Measurements from ENCODE around the gene ARHGAP18. TPM values are rescaled to one million over a fixed set of nuclear protein-coding genes. Genes with fewer than 3 reads are reported as not detected.

The ARHGAP18 gene
- total RNA-seq, 1 donor from 2014 or later: 7.9 TPM

DNA sequence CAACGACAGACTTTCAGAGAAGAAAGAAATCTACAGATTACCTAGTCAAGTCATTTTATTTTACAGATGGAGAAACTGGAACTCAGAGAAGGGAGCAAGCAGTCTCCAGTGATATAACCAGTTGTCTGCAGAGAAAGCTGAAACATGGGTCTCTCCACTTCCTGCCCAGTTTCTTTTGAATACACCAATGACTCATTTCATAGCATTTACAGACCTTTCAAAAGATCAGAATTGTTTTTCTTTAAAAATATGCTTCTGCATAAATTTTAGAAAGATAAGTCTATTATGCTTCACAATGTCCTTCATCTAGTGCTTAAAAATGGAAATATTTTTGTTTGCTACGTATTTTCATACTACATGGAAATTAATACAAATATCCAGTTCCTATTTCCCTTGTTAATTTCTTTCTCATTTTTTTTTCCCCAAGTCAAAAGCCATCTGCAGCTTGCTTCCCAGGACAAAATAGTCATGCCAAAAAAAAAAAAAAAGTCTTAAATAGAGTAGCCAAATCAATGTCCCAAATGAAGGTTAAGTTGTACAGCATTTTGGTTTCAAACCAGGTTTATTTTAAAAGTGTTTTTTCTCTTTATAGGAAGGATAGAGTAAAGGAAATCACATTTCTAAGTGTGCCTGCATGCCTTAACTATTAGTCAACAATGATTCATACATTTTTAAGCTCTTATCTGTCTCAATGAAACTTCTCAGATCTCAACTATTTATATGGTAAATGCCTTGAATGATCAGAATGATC is 36.9 kb downstream of the ARHGAP18 start:
- DNase-seq: no peak
- H3K4me3 Mint-ChIP-seq: peak overlapping the region; percentile 32

DNA sequence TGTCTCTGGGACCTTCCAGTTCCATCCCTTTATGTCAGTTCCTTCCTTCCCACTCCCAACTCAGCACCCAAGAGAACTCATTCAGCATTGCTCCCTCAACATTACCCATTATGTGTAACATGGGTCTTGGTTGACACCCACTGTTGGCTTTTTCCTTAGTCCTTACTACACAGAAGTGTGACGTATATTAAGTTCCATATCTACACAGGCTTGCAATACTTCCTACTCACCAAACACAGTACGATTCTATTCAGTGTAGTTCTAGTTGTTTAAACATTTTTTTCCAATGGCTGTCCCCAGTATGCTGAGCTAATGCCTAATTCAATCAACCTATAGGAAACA is 37.7 kb downstream of the ARHGAP18 start:
- ChIA-PET CTCF (interaction anchor here (0.8 to 2.9 kb wide), 3 partner anchors 57 to 74 kb away, joined by 3 to 12 read pairs (median 4); no protein-coding TSS in a partner anchor), POLR2A (interaction anchor here (0.6 to 2.2 kb wide), 4 partner anchors 10 to 37 kb away, joined by 3 to 10 read pairs (median 3); partner anchors contain the start of gene ARHGAP18)
- Mint-ChIP-seq H3K27ac (peak overlapping the region; percentile 85), H3K4me3 (peak overlapping the region; percentile 73), H3K4me1 (peaks cover 27% of the 10 kb centered on the region), H3K27me3 (no peaks in the 10 kb centered on the region), H3K36me3 (ENCODE audit: low read depth) (no peaks in the 10 kb centered on the region), H3K9me3 (no peaks in the 10 kb centered on the region)
- DNase-seq (no peak), ATAC-seq (ENCODE audit: low read depth) (peak; percentile 15)
- TF ChIP-seq, protein P1, sequence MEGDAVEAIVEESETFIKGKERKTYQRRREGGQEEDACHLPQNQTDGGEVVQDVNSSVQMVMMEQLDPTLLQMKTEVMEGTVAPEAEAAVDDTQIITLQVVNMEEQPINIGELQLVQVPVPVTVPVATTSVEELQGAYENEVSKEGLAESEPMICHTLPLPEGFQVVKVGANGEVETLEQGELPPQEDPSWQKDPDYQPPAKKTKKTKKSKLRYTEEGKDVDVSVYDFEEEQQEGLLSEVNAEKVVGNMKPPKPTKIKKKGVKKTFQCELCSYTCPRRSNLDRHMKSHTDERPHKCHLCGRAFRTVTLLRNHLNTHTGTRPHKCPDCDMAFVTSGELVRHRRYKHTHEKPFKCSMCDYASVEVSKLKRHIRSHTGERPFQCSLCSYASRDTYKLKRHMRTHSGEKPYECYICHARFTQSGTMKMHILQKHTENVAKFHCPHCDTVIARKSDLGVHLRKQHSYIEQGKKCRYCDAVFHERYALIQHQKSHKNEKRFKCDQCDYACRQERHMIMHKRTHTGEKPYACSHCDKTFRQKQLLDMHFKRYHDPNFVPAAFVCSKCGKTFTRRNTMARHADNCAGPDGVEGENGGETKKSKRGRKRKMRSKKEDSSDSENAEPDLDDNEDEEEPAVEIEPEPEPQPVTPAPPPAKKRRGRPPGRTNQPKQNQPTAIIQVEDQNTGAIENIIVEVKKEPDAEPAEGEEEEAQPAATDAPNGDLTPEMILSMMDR (IDR thresholded peaks at IDR 0.05): no peak
- intact Hi-C loops (cut with micrococcal nuclease): loop anchor here (1.0 to 5.0 kb wide), 6 partner anchors 12 to 349 kb away; no protein-coding TSS in a partner anchor

More for the DNA sequence above, 36.9 kb downstream of the ARHGAP18 start:
- TF ChIP-seq, protein P1 (IDR thresholded peaks at IDR 0.05): no peak
- H3K27ac Mint-ChIP-seq: peak overlapping the region; percentile 85
- ChIA-PET CTCF (interaction anchor here (0.8 to 2.9 kb wide), 4 partner anchors 9 to 75 kb away, joined by 3 to 12 read pairs (median 4); no protein-coding TSS in a partner anchor), POLR2A (interaction anchor here (0.7 to 2.2 kb wide), 4 partner anchors 9 to 347 kb away, joined by 3 to 11 read pairs (median 6); partner anchors contain the start of gene ARHGAP18)
- no peaks in the 10 kb centered on the region for H3K36me3 Mint-ChIP-seq (ENCODE audit: low read depth)
- no peaks in the 10 kb centered on the region for H3K27me3 Mint-ChIP-seq
- H3K9me3 Mint-ChIP-seq: no peaks in the 10 kb centered on the region
- peaks cover 27% of the 10 kb centered on the region for H3K4me1 Mint-ChIP-seq
- ATAC-seq (ENCODE audit: low read depth): no peak
- intact Hi-C loops (cut with micrococcal nuclease): loop anchor here (1.0 to 5.0 kb wide), 6 partner anchors 11 to 348 kb away; no protein-coding TSS in a partner anchor

DNA sequence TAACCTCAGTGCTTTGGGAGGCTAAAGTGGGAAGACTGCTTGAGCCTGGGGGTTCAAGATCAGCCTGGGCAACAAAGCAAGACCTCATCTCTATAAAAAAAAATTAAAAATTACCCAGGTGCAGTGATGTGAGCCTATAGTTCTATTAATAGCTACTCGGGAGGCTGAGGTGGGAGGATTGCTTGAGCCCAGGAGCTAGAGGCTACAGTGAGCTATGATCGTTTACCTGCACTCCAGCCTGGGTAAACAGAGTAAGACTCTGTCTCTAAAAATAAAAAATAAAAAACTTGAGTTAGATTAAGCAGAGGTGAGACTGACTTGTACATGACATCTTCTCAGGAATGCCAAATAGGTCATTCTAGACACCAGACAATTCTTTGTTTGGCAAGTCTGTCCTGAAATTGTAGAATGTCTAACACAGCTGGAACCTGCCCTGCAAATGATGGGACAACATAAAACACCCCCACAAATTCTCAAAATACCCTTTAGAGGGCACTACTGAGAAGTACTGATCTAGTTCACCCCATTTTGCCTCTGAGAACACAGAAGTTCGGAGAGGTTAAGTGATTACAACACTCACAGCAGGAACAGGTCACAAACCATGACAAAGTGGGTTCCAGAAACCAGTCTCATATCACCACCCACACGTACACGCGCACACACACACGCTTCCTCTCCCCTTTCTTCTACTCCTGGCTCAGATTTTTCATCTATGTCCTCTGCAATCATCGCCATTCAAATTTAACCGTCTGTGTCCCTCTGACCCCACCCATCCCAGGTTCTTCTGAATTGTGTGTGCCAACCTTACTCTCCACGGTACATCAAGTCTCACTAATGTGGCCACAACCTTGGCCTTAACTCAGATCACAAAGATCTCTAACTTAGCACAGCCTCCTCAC is 38.3 kb downstream of the ARHGAP18 start:
- H3K4me1 Mint-ChIP-seq: peaks cover 27% of the 10 kb centered on the region
- no peaks in the 10 kb centered on the region for H3K27me3 Mint-ChIP-seq
- ATAC-seq (ENCODE audit: low read depth) (peak; percentile 88), DNase-seq (no peak)
- peak overlapping the region; percentile 85 for H3K27ac Mint-ChIP-seq
- H3K9me3 Mint-ChIP-seq: no peaks in the 10 kb centered on the region
- H3K4me3 Mint-ChIP-seq: peak overlapping the region; percentile 73
- ChIA-PET POLR2A (interaction anchor here (0.6 to 2.2 kb wide), 2 partner anchors 12 to 31 kb away, joined by 3 to 10 read pairs; no protein-coding TSS in a partner anchor), CTCF (interaction anchor here (0.8 to 2.9 kb wide), 6 partner anchors 38 to 74 kb away, joined by 3 to 12 read pairs (median 4); partner anchors contain the start of gene ARHGAP18)
- TF ChIP-seq, protein P1 (IDR thresholded peaks at IDR 0.05): no peak
- intact Hi-C loops (cut with micrococcal nuclease): loop anchor here (1.0 to 5.0 kb wide), 8 partner anchors 13 to 350 kb away; partner anchors contain the start of gene ARHGAP18
- no peaks in the 10 kb centered on the region for H3K36me3 Mint-ChIP-seq (ENCODE audit: low read depth)

DNA sequence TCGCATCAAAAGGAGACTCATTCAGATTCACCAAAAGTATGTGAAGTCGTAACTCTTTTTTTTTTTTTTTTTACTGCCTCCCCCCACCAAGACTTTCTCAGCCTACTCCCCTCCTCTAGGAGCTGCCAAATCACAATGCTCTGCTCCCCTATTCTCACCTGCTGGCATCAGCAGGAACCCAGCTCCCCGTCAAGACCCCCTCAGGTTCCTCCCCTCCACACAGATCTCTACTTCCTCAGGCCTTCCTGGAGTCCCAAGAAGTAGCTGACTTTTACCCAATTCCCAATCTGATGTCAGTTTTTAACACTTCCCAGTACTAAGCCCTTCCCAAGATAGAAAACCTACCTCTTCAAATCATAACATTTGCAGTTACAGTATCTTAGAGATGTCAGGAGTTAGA is 39.3 kb downstream of the ARHGAP18 start:
- TF ChIP-seq, protein P1 (IDR thresholded peaks at IDR 0.05): no peak
- no peaks in the 10 kb centered on the region for H3K27me3 Mint-ChIP-seq
- ChIA-PET POLR2A (no interaction called here), CTCF (interaction anchor here (0.7 to 2.9 kb wide), 3 partner anchors 14 to 60 kb away, joined by 4 to 12 read pairs (median 5); partner anchors contain the start of gene ARHGAP18)
- ATAC-seq (ENCODE audit: low read depth) (no peak), DNase-seq (no peak)
- no peak overlapping the region for H3K4me3 Mint-ChIP-seq
- no peak overlapping the region for H3K27ac Mint-ChIP-seq
- no peaks in the 10 kb centered on the region for H3K9me3 Mint-ChIP-seq
- intact Hi-C loops (cut with micrococcal nuclease): loop anchor here (1.0 to 5.0 kb wide), 4 partner anchors 40 to 267 kb away; partner anchors contain the start of gene ARHGAP18
- peaks cover 27% of the 10 kb centered on the region for H3K4me1 Mint-ChIP-seq
- no peaks in the 10 kb centered on the region for H3K36me3 Mint-ChIP-seq (ENCODE audit: low read depth)
